HFFc6 (cell line): ENCODE data around the gene C6orf89. TPM values are rescaled to one million over a fixed set of nuclear protein-coding genes. Genes with fewer than 3 reads are reported as not detected.

Experiments used
- DNase-seq: peaks from one replicate; pipeline ENCODE4 v3.0.0-alpha.2; 2018
- H3K27ac Mint-ChIP-seq: 2 replicates; pipeline ENCODE4 v1.8.0; 2020; ENCODE audit warnings: mild to moderate bottlenecking, mixed read lengths
- H3K27me3 Mint-ChIP-seq: 2 replicates; pipeline ENCODE4 v1.8.0; 2021; ENCODE audit warnings: mild to moderate bottlenecking, moderate library complexity, mixed read lengths; ENCODE audit not compliant: insufficient read depth
- H3K36me3 Mint-ChIP-seq: 2 replicates; pipeline ENCODE4 v1.8.0; 2021; ENCODE audit warnings: low read depth, mixed read lengths
- H3K4me1 Mint-ChIP-seq: 2 replicates; pipeline ENCODE4 v1.8.0; 2020; ENCODE audit warnings: low read depth, mixed read lengths
- H3K4me3 Mint-ChIP-seq: 2 replicates; pipeline ENCODE4 v1.8.0; 2020; ENCODE audit warnings: mild to moderate bottlenecking, moderate library complexity, mixed read lengths
- H3K9me3 Mint-ChIP-seq: 2 replicates; pipeline ENCODE4 v1.8.0; 2020; ENCODE audit warnings: mild to moderate bottlenecking, mixed read lengths
- CTCF ChIP-seq: fragments of 200-600 bp; sonication (generic); IDR thresholded peaks from 2 replicates; pipeline ENCODE4 v1.5.0; 2021; ENCODE audit warnings: antibody characterized with exemption, mild to moderate bottlenecking
- total RNA-seq, 6 experiments: library from RNA; stranded (reverse); fragmentation: NEBNext Ultra II Directional; extraction: Animal tissue kit (Norgen Biotek cat#: 25700); gene quantifications; 2 replicates in 1 of 6; 3 replicates in 5 of 6; pipeline ENCODE4 v1.2.3, GENCODE V29; 2021

The C6orf89 gene
- total RNA-seq, 6 experiments from 2014 or later: 71.3 to 89.2 (median 80.8) TPM

GRCh38 chr6:36955136-36955535 lies 69.4 kb downstream of the C6orf89 start:
- H3K27me3 Mint-ChIP-seq: no peaks in the 10 kb centered on the region; the same call in none of the 2 replicates
- no peak for TF ChIP-seq CTCF
- H3K4me1 Mint-ChIP-seq: peaks cover 6% of the 10 kb centered on the region
- no peak overlapping the region for H3K27ac Mint-ChIP-seq
- 0 out of 2 replicates have a peak, but pooled peaks cover 5% of the 10 kb centered on the region for H3K9me3 Mint-ChIP-seq
- H3K36me3 Mint-ChIP-seq: 0 out of 2 replicates have a peak, but pooled peaks cover 2% of the 10 kb centered on the region
- no peak overlapping the region for H3K4me3 Mint-ChIP-seq
- DNase-seq: no peak

GRCh38 chr6:36955671-36956445 lies 70.1 kb downstream of the C6orf89 start:
- H3K27ac Mint-ChIP-seq: no peak overlapping the region
- no peak for DNase-seq
- H3K9me3 Mint-ChIP-seq: 0 out of 2 replicates have a peak, but pooled peaks cover 3% of the 10 kb centered on the region
- H3K36me3 Mint-ChIP-seq: no peaks in the 10 kb centered on the region
- TF ChIP-seq CTCF: no peak
- H3K27me3 Mint-ChIP-seq: no peaks in the 10 kb centered on the region; the same call in none of the 2 replicates
- H3K4me1 Mint-ChIP-seq: peaks cover 11% of the 10 kb centered on the region
- H3K4me3 Mint-ChIP-seq: no peak overlapping the region

GRCh38 chr6:36956446-36956820 lies 70.7 kb downstream of the C6orf89 start:
- Mint-ChIP-seq H3K36me3 (no peaks in the 10 kb centered on the region), H3K27me3 (no peaks in the 10 kb centered on the region; the same call in none of the 2 replicates), H3K4me1 (peaks cover 17% of the 10 kb centered on the region), H3K9me3 (no peaks in the 10 kb centered on the region), H3K4me3 (no peak overlapping the region), H3K27ac (no peak overlapping the region)
- no peak for DNase-seq
- no peak for TF ChIP-seq CTCF

- Mint-ChIP-seq H3K4me1 (peaks cover 19% of the 10 kb centered on the region), H3K36me3 (no peaks in the 10 kb centered on the region), H3K4me3 (no peak overlapping the region), H3K9me3 (no peaks in the 10 kb centered on the region), H3K27ac (no peak overlapping the region), H3K27me3 (no peaks in the 10 kb centered on the region; the same call in none of the 2 replicates)
- no peak for TF ChIP-seq CTCF
- no peak for DNase-seq
These were observed 72.1 kb downstream of the C6orf89 start for GRCh38 chr6:36957773-36958271.

- Mint-ChIP-seq H3K4me3 (no peak overlapping the region), H3K27ac (no peak overlapping the region), H3K9me3 (no peaks in the 10 kb centered on the region), H3K4me1 (peaks cover 19% of the 10 kb centered on the region), H3K36me3 (no peaks in the 10 kb centered on the region), H3K27me3 (no peaks in the 10 kb centered on the region; the same call in none of the 2 replicates)
- no peak for DNase-seq
- TF ChIP-seq CTCF: no peak
These were observed 73.2 kb downstream of the C6orf89 start for GRCh38 chr6:36958775-36959554.
